Epithelial cell of alveolus of lung (primary cell): ENCODE measurements around the gene VWA1. TPM values are rescaled to one million over a fixed set of nuclear protein-coding genes. Genes with fewer than 3 reads are reported as not detected.

Experiments
- total RNA-seq: library from RNA; depleted of rRNA; stranded (reverse); fragments of >200 nt; gene quantifications from 2 replicates; pipeline ENCODE4 v1.2.1, GENCODE V29; 2015

Gene VWA1, protein sequence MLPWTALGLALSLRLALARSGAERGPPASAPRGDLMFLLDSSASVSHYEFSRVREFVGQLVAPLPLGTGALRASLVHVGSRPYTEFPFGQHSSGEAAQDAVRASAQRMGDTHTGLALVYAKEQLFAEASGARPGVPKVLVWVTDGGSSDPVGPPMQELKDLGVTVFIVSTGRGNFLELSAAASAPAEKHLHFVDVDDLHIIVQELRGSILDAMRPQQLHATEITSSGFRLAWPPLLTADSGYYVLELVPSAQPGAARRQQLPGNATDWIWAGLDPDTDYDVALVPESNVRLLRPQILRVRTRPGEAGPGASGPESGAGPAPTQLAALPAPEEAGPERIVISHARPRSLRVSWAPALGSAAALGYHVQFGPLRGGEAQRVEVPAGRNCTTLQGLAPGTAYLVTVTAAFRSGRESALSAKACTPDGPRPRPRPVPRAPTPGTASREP
- total RNA-seq, result 30.5 and 35.1 TPM in 2 replicates

DNA sequence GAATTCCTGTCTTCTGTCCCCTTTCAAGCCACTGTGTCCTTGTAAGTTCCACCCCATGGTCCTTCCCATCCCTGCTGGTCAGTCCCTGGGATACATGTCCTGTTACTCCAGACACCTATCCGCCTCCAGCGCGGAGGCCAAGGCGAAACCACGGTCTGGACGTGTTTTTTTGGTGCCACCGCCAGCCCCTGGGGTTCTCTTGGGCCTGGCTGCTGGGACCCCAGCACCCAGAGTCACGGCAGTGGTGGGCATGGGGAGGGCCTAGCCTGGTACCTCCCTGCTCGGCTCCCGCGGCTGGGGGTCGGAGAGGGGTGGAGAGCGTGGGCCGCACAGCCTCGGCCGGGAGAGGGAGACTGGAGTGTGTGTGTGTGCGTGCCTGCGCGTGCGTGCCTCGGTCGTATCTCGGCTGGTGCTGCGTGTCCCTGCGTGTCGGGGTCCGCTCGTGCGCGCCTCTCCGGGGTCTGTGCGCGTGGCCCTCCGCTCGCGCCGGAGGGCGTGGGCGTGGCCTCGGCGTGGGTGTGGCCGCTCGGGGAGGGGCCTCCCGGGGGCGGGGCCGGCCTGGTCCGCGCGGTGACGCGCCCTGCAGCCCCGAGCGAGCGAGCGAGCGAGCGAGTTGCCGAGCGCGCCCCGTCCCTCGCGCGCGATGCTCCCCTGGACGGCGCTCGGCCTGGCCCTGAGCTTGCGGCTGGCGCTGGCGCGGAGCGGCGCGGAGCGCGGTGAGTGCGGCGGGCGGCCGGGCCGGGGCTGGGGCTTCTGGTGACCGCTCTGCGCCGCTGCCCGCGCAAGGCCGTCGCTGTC lies at the start of gene VWA1:
Gene VWA1, plus strand, starts transcription at position 585 of the 798 bp plus-strand sequence. Its CDS starts 59 bp downstream, at position 644.

GRCh38 chr1:1399187-1399871 lies 36.2 kb upstream of the VWA1 start, which contains the start of gene CCNL2:
CCNL2 (minus strand) TSS chr1:1399335; CDS start chr1:1399306, 29 bp downstream.

DNA sequence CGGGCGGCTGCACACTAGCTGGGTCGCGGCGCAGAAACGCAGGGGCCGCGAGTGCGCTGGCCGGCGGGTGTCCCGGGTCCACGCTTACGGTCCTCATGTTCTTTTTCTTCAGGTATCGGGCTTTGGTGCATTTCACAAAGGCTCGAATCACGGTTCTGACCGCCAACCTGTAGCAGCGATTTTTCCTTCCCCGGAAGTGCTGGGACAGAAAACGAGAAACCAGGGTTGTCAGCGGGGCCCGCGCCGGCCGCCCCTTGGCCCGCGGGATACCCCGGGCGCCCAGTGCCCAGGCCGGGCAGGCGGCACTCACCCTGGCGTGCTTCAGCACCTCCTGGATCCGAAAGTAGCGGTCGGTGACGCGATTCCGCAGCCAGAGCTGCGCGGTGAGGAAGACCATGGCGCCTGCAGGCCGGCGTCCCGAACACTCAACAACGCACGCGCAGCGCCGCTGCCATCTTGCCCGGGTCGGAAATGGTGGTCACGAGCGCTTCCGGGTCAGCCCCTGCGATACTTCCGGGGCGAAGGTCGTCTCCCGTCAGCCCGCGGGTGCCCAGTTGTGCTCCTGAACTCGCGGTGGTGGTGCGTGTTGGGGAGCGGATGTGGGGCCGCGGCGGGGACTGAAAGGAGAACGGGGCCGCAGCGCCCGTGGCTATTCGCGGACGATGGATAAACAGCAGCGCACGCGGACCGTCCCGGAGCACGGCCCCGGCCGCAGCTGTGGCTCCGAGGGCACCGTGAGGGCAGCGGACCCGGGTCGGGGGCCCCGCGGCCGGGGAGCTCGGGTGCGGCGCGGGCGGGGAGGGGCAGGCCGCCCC lies 28.5 kb upstream of the VWA1 start, which contains the start of gene MRPL20:
Gene MRPL20, minus strand, starts transcription at position 473 of the 815 bp plus-strand sequence. Its CDS starts 76 bp downstream, at position 397.

DNA sequence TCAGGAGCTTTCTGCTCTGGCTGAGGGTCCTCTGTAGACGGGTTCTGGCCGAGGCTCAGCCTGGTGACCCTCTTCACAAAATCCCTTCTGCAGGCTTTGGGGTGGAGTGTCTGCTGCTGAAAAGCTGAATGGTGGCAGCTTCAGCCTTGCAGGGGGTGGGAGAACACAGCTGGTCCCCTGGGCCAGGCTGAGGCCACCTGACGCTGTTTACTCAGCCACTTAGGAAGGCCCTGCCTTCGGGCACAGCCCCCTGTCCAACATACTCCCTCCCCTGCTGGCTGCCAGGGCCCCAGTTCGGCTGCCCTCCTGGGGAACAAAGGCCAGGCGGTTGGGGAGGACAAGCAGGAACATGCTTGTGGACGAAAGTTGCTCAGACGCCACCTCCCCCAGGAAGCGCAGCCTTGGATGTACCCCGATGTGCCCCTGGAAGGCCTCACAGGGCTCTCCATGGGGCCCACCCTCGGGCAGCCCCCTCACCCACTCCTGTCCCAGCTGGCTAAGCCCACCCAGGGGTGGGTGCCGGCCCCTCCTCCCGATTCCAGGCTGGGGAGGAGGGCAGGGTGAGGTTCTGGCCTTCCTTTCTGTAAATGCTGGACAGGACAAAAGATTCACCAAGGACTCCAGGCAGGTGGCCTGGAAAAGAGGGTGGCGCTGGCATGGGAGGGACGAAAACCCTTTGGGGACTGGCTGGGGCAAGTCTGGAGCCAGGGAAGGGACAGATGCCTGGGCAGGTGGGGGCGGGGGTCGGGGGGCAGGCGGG lies 14.2 kb upstream of the VWA1 start, which contains the start of gene ANKRD65:
Gene ANKRD65, minus strand, starts transcription at position 130 of the 760 bp plus-strand sequence. CDS start 271 bp downstream, outside the sequence.

GRCh38 chr1:1449099-1449739 lies 13.7 kb downstream of the VWA1 start, which contains the start of gene ATAD3C:
ATAD3C (plus strand) TSS chr1:1449689; CDS start chr1:1450684, 995 bp downstream.

DNA sequence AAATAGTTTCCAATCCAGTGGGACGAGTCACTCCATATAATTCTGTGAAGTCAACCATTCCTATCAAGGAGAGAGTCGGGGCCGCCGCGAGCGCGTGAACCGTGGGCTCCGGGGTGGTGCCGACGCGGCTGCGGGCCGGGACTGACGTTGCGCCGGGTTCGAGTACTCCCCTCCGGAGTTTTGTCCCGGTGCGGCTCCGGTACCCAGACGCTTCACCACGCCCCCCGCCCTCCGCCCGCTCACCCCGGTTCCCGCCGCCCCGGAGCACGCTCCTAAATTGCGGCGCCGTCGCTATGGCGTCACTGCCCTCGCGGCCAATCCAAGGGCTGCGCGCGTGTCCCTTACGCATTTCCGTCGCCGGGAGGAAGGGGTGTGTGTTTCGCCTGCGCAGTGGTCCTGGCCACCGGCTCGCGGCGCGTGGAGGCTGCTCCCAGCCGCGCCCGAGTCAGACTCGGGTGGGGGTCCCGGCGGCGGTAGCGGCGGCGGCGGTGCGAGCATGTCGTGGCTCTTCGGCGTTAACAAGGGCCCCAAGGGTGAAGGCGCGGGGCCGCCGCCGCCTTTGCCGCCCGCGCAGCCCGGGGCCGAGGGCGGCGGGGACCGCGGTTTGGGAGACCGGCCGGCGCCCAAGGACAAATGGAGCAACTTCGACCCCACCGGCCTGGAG lies 36.0 kb downstream of the VWA1 start, which contains the start of gene ATAD3B:
Gene ATAD3B, plus strand, starts transcription at position 377 of the 664 bp plus-strand sequence. Its CDS starts 120 bp downstream, at position 497.

Other genes starting within 250 kb of the VWA1 start
- gene TNFRSF18, start 229.1 kb upstream of the VWA1 start, total RNA-seq, result 0.08 and 2.1 TPM in 2 replicates
- gene TNFRSF4, start 221.5 kb upstream of the VWA1 start, total RNA-seq, result 2.3 TPM in 1 of 2 replicates, not detected in the other
- 198 and 213 TPM in 2 replicates for gene SDF4, start 203.7 kb upstream of the VWA1 start, total RNA-seq
- gene B3GALT6, start 203.5 kb upstream of the VWA1 start, total RNA-seq, result 31.2 and 33.3 TPM in 2 replicates
- 0.88 and 1.0 TPM in 2 replicates for gene C1QTNF12, start 189.0 kb upstream of the VWA1 start, total RNA-seq
- gene UBE2J2, start 161.8 kb upstream of the VWA1 start, total RNA-seq, result 54.6 and 59.0 TPM in 2 replicates
- gene SCNN1D, start 155.3 kb upstream of the VWA1 start, total RNA-seq, result 0.13 and 1.9 TPM in 2 replicates
- 18.0 and 42.2 TPM in 2 replicates for gene ACAP3, start 127.8 kb upstream of the VWA1 start, total RNA-seq
- gene PUSL1, start 127.1 kb upstream of the VWA1 start, total RNA-seq, result 22.8 and 29.1 TPM in 2 replicates
- 66.5 and 80.2 TPM in 2 replicates for gene INTS11, start 111.0 kb upstream of the VWA1 start, total RNA-seq
- 19.5 and 24.6 TPM in 2 replicates for gene CPTP, start 110.9 kb upstream of the VWA1 start, total RNA-seq
- under 0.01 and 0.26 TPM in 2 replicates for gene TAS1R3, start 104.4 kb upstream of the VWA1 start, total RNA-seq
- gene DVL1, start 86.3 kb upstream of the VWA1 start, total RNA-seq, result 40.4 and 50.7 TPM in 2 replicates
- 281 and 666 TPM in 2 replicates for gene MXRA8, start 77.1 kb upstream of the VWA1 start, total RNA-seq
- 119 and 199 TPM in 2 replicates for gene AURKAIP1, start 60.5 kb upstream of the VWA1 start, total RNA-seq
- 28.2 and 115 TPM in 2 replicates for gene CCNL2, start 36.4 kb upstream of the VWA1 start, total RNA-seq
- gene MRPL20, start 28.4 kb upstream of the VWA1 start, total RNA-seq, result 120 and 138 TPM in 2 replicates
- 3.1 and 4.1 TPM in 2 replicates for gene ANKRD65, start 14.4 kb upstream of the VWA1 start, total RNA-seq
- 0.13 TPM in 1 of 2 replicates, not detected in the other for gene ATAD3C, start 14.0 kb downstream of the VWA1 start, total RNA-seq
- 11.4 and 20.0 TPM in 2 replicates for gene ATAD3B, start 36.1 kb downstream of the VWA1 start, total RNA-seq
- gene ATAD3A, start 76.5 kb downstream of the VWA1 start, total RNA-seq, result 15.3 and 45.6 TPM in 2 replicates
- 4.4 and 10.3 TPM in 2 replicates for gene TMEM240, start 104.9 kb downstream of the VWA1 start, total RNA-seq
- gene SSU72, start 139.2 kb downstream of the VWA1 start, total RNA-seq, result 107 and 127 TPM in 2 replicates
- 5.6 and 6.3 TPM in 2 replicates for gene FNDC10, start 164.4 kb downstream of the VWA1 start, total RNA-seq
- 21.3 and 43.8 TPM in 2 replicates for gene MIB2, start 179.8 kb downstream of the VWA1 start, total RNA-seq
- gene MMP23B, start 196.5 kb downstream of the VWA1 start, total RNA-seq, result 9.3 and 90.0 TPM in 2 replicates
- 9.6 and 14.5 TPM in 2 replicates for gene CDK11B, start 223.3 kb downstream of the VWA1 start, total RNA-seq